T-helper 1 cell (primary cell): Measurements from ENCODE around the gene RYK.
A peak's percentile ranks its signal among the peaks of the same experiment; 100 is the strongest.
"Not testable (repeated sequence)": the region's sequence is repeated elsewhere in the genome, so short reads cannot be mapped to it uniquely, and the experiment has no call there.

Experiments used
- DNase-seq, 5 donors: peaks; one replicate each; pipeline ENCODE4 v3.0.0-alpha.2; 2012 to 2020

RYK gene

DNA sequence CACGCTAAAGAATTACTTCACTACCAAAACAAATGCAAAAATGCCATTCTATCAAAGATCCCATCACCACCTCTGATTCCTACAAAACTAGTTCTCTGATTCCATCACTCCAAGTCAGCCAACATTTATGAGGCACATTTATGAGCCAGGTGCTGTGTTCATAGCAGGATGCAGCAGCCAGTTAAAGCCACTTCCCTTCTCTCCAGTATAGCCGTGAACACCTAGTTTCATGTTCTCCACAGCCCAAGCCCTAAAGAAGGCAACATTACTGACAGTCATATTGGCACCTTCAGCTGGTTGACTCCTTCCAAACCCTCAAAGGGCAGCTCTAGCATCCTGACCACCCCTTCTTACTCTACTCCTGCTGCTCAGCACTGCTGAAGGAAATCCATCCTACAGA is 36.4 kb downstream of the RYK start:
- DNase-seq = no peak

DNA sequence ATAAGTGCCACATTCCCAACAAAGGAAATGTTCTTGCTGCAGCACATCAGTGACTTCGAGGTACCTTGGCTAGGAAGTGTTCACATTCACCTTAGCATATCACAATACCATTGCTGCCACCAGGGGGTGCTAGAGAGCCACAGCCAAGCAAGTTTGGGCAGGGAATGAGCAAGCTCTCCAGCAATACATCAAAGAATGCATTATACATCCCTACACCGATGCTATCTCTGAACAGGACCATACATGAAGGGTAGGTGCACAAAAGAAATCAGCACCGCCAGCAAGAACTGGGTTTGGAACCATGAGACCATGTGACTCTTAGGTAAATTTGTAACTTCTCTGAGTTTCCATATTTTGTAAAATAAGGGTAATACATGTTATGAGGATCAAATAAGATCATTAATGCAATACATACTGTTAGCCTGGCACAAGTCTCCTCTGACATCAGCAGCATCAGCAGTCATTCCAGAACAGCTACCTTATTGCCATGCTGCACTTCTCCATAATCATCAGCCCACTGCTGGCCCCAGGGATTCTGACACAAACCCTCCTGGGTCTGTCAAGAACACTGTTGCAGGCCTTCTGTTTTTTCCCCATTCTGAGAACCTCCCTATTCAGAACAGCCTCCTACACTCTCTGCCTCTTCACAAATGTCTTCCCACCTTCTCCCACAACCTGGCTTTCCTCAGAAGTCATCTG is 37.5 kb downstream of the RYK start:
- DNase-seq = peak; percentile 59 to 83 (median 66)

- DNase-seq = no peak
Measured at GRCh38 chr3:134211797-134212196, 38.9 kb downstream of the RYK start.

- no peak for DNase-seq
Measured at GRCh38 chr3:134205451-134205850, 45.2 kb downstream of the RYK start.

GRCh38 chr3:134201201-134202130 is 49.2 kb downstream of the RYK start:
- no peak for DNase-seq

GRCh38 chr3:134199880-134200279 is 50.8 kb downstream of the RYK start:
- not testable (repeated sequence) for DNase-seq

DNA sequence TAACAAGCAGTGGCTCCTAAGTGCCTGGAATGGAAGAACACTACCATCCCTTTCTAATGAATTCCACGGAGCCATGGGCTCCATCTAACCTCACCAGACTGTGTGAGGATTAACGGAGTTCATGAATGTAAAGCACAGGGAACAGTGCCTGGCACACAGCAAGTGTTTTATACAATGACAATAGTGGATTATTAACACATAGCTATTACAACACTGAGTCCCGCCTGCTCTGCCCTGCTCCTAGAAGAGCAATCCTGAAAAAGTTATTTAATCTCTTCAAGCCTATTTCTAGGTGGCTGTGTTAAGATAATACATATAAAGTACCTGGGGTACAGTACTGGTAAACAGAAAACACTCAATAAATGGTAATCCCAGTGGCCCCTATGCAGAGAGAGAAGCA is 51.4 kb downstream of the RYK start:
- DNase-seq = no peak

- no peak for DNase-seq
Measured at GRCh38 chr3:134198414-134198813, 52.2 kb downstream of the RYK start.

GRCh38 chr3:134197681-134198261 is 52.9 kb downstream of the RYK start:
- DNase-seq = peak in 1 of 5 donors; percentile 51

DNA sequence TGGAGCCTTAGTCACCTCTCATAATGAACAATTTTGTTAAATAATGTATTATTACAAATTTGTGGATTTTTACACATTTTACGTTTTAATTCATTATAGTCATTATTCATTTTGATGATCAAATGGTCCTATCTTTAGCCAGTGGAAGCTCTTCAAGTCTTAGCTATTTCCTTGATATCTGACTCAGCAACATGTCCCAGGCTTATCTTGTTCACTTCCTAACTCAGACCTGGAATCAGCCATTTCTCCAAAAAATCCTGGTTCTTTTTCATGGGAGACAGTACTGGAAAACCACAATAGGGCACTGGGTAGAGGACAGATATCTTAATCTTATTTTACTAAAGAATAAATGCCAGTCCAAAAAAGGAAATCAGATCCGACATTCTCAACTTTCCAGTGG is 56.4 kb downstream of the RYK start:
- DNase-seq = no peak

GRCh38 chr3:134190250-134190649 is 60.4 kb downstream of the RYK start:
- DNase-seq = no peak

DNA sequence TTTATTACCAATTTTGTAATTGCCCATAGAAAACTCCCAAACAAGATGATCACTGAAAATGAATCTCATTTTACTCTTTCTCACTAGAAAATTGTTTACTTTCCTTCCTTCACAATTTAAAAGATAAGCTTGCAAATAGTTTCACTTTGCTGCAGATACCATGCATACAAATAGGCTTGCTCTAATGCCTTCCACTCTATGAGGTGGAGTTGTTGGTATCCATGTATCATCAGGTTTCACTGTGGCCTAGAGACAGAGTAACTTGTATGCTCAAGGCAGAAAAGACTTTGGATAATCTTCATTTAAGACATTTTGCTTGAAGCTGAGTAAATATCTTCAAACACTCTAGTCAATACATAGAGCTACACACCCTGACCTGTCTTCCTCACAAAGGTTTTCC is 60.8 kb downstream of the RYK start:
- DNase-seq = no peak

GRCh38 chr3:134186391-134186790 is 64.3 kb downstream of the RYK start:
- no peak for DNase-seq

DNA sequence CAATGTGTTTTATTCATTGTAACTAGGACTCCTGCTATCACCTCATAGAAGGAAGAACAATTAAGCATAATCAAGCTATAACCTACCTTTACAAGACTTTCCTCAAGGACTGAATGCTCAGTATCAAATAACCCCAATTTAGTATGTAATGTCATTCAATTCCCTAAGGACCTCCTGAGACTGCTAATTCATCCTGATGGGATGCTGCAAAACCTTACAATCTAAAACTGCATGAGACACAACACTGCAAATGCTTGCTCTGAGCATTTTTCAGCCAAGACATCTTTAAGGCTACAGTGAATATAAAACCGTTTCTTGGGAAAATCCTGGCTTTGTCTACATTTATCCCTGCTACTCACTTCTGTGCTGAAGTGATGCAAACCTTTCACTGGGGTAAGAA is 69.9 kb downstream of the RYK start:
- DNase-seq = no peak

DNA sequence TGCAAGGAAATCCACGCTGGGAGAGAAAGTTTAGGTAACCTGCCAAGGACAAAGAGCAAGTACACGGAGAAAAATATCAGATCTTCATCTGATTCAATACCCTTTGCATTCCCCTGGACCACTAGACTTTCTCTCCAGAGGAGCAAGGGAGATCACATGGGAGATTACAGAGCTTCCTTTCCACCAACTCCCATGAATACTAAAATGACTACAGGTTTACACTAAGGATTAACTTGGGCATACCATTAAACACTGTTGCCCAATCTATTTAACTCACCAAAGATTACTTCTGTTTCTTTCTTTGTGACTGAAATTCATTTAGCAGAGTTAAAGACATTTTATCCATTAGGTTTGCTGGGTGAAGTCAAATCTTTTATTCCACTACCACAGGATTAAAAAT is 71.2 kb downstream of the RYK start:
- no peak for DNase-seq

- DNase-seq = no peak
Measured at GRCh38 chr3:134163096-134163495, 87.6 kb downstream of the RYK start.

DNA sequence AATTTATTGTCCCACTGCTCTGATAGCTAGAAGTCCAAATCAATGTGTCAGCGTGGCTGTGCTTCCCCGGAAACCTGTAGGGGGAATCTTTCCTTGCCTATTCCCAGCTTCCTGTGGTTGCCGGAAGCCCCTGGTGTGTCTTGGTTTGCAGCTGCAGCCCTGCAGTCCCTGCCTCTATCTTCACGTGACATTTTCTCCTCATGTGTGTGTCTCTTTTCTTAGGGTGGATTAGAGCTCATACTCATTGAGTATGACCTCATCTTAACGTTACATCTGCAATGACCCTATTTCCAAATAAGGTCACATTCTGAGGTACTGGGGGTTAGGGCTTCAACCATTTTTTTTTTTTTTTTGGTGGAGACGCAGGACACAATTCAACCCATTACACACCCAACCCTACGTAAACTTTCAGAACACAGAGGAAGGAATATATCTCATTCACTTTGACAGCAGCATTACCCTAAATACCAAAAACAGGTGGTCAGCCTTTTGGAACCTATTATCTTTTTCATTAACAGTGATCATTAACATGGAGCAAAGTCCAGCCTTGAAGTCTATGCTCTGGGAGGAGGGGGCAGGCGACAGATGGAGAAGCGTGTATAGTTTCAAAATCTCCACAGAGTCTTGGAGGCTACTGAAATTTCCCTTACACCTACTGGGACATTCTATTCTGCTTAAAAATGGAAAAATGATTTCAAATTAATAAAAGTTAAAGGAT is 88.6 kb downstream of the RYK start:
- no peak for DNase-seq

- no peak for DNase-seq
Measured at GRCh38 chr3:134155446-134155845, 95.2 kb downstream of the RYK start.

GRCh38 chr3:134153761-134154160 is 96.9 kb downstream of the RYK start:
- DNase-seq = no peak

- no peak for DNase-seq
Measured at GRCh38 chr3:134150476-134150875, 100.2 kb downstream of the RYK start.

DNA sequence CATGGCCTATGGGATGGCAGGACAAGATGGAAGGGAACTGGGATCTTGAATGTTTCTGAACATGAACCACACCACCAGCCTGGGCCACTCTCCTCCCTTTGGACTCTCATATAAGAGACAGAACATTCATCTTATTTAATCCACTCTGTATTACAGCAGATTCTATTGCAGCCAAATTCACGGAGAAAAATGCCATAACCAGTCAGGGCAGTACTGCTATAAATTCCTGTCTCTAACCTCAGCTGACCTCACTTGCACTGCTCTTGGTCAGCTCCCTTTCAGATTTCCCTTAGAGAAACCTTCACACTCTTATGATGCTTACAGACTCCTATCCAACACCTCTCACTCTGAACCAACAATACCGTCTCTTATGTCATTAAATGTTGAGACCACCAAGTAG is 101.4 kb downstream of the RYK start:
- DNase-seq = no peak

DNA sequence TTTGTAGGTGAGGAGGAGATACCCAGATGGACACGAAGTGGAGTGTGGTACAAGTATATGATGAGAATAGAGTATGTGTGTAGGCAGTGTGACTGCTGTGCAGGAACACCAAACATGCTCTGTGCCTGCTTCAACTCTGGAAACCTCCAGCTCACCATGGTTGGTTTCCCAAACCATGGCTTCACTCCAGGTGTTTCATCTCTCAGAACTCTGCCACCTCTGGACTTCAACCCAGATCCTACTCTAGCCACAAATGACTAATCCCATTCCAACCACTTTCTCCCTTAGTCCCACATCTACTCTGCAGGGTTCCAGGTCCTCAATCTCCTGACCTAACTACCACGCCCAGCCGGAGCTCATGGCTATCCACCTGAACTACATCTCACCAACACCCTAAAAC is 102.1 kb downstream of the RYK start:
- no peak for DNase-seq

GRCh38 chr3:134147411-134147810 is 103.2 kb downstream of the RYK start:
- no peak for DNase-seq
